NCI-H1092 treated with DMSO at 0.1 percent for 48 hours (cell line): ENCODE results near the gene PIAS1.
"Not testable (repeated sequence)": the region's sequence is repeated elsewhere in the genome, so short reads cannot be mapped to it uniquely, and the experiment has no call there.

Source experiments
- DNase-seq: peaks from one replicate; lab custom pipeline; 2025; lab: John Stamatoyannopoulos, UW

The PIAS1 gene

DNA sequence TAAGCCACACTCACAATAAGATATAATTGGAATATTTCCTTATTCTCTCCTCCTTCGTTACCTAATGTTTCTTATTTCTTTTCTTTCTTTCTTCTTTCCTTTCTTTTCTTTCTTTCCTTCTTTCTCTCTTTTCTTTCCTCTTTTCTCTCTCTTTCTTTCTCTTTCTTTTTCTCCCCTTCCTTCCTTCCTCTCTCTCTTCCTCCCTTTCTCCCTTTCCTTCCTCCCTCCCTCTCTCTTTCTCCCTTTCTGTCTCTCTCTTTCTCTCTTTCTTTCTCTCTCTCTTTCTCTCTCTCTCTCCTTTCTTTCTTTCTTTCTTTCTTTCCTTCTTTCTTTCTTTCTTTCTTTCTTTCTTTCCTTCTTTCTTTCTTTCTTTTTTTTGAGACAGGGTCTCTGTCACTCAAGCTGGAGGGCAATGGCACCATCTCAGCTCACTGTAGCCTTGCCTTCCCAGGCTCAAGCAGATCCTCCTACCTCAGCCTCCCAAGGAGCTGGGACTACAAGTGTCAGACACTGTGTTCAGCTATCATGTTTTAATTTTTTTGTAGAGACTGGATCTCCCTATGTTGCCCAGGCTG is 19.3 kb upstream of the PIAS1 start:
- DNase-seq = no peak

DNA sequence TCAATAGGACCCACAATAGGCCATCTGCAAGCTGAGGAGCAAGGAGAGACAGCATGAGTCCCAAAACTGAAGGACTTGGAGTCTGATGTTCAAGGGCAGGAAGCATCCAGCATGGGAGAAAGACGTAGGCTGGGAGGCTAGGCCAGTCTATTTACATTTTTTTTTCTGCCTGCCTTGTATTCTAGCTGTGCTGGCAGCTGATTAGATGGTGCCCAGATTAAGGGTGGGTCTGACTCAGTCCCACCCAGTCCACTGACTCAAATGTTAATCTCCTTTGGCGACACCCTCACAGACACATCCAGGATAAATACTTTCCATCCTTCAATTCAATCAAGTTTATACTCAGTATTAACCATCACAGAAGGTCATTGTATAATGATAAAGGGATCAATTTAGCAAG is 15.9 kb upstream of the PIAS1 start:
- DNase-seq = no peak

DNA sequence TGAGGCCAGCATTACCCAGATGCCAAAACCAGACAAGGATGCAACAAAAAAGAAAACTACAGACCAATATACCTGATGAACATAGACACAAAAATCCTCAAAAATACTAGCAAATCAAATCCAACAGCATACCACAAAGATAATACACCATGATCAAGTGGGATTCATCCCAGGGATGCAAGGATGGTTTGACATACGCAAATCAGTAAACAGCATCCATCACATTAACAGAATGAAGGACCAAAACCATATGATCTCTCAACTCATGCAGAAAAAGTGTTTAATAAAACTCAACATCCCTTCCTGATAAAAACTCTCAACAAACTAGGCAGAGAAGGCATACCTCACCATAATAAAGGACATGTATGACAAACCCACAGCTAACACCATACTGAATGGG is 14.0 kb upstream of the PIAS1 start:
- no peak for DNase-seq

DNA sequence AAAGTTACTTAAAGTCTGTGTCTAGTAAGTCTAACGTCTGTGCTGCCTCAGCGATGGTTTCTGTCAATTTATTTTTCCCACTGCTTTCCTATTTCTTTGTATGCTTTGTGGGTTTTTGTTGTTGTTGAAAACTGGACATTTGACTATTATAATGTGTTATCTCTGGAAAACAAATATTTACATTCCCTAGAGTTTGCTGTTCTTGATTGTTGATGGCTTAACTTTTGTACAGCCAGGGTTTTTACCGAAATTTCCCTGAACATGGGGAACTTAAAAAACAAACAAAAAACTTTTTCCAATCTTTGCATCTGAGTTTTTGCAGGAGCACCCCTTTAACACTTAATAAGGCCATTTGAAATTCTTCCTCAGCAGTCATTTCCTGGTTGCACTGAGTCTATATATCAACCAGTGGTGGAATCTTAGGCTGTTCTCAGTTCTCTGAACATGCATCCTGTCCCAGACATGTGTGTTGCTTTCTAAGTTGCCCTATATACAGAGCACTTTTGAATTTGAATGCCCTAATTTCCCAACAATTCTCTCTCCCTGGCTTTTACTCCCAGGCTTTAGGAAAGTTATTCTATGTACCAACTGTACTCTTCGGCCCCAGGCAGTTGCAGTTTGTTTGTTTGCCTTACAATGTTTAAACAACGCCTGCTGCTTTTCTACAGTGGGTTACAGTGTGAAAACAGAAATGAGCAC is 11.8 kb upstream of the PIAS1 start:
- DNase-seq = no peak

DNA sequence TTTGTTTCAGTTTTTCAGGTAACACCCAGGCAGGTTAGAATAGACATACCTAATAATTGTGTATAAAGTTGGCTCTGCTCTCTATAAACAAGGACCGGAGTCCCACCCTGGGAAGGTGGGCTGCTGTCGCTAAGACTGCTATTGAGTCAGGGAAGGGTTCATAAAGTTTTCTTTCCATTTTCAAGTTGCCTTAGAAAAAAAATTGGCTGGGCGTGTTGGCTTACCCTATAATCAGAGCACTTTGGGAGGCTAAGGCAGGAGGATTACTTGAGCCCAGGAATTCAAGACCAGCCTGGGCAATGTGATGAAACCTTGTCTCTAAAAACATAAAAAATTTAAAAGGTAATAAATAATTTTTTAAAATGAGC is 11.3 kb upstream of the PIAS1 start:
- no peak for DNase-seq

DNA sequence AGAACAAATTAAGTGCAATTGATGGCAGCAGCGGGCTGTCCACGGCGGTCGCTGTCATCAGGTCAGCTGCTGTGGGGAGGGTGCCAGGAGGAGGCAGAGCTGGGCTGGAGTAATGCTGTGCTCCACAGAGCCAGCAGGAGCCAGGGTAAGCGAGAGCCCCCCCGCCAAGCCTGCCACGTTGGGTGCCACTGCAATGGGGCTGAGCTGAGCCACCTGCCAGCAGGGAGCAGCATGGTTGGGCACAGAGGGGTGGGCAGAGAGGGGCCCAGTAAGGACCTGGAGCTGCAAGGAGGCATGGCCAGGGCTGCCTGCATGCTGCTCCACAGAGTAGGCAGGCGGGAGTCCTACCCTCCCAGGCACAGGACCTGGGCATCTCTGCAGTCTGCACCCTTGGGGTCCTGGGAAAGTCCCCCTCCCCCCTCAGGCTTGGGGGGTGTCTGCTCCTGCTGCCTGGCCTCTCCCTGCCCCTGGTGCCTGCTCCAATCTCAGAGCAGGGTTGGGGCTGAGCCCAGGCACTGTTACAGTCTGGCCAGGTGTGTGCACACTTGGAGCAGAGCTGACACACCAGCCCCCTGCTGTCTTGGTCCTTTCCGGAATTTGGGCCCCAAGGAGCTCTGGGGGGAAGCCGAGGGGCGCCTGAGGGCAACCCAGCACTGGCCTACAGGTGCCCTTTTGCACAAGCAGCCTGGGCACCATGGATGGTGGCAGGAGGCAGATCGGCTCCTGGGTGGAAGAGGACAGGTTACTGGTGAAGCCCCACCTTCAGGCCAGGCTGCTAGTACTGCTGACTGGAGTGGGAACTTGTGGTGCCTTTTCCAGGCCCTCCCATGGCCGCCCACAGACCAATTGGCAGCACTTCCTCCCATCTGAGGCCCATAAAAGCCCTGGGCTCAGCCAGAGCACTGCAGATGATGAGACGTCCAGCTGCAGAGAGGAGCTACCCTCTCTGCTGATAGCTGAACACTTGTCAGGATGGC is 8.5 kb upstream of the PIAS1 start:
- no peak for DNase-seq

DNA sequence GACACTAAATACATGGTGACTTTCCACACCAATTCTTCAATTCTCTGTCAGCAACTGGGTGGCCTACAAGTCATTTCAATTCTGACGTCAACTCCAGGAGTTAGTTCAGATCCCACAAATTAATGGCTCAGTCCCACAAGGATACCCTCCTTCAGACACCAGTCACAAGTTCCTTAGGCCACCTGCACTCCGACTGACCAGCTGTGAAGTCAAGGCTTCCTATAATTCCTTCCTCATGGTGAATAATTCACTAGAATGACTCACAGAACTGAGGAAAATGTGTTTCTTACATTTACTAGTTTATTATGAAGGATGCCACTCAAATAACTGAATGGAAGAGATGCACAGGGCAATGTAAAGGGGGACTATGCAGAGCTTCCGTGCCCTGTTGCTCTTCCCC is 6.3 kb upstream of the PIAS1 start:
- no peak for DNase-seq

DNA sequence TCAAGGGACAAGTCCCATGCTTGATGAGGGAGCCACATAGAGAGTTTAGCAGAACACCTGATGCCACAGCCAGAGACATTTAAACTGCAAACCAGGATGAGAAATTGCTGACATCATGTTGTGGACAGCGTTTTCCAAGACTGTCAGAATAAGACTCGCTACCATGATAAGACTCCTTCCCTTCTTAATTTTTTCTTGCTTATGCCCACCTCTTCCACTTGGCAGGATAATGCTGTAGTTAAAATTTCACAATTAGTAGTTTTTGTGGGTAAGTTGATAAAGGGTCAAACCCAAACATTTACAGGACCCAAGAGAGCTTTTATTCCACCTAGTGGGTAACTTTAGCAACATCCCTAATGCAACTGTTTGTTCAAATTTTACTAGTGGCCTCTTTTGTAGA is 3.0 kb upstream of the PIAS1 start:
- DNase-seq = no peak

DNA sequence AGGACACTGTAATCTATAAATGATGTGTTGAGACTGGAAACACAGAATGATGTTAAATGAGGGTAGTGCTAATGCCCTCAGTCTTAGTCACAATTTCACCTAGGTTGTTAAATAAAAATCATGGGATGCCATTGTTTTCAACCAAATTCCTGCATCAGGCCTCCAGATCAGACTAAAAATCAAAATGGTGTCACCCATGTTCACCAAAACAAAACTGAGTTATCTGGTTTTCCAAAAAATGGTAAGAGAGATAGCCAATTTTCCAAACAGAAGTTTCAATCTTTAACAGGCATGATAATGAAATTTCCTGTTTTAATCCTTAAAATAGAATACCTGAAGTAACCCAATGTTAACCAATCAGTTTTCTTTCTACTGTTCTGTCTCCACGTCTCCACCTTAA is 2.2 kb upstream of the PIAS1 start:
- DNase-seq = no peak

DNA sequence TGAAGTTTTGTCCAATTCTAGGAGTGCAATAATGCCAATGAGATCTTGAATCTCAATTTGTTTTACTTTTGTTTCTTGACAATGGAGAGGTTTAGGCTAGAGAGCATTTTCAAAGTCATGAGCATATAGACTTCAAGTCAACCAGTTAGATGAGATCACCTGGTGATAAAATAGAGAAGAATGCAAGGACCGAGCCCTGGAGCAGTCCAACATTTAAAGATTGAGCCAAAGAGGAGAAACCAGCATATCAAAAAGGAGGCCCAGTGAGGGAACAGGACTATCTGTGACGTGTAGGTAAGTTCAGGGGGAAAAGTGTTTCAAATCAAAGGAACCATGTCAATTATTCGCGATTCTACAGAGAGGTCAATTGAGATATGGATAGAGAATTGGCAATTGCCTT is 1.7 kb upstream of the PIAS1 start:
- DNase-seq = no peak

DNA sequence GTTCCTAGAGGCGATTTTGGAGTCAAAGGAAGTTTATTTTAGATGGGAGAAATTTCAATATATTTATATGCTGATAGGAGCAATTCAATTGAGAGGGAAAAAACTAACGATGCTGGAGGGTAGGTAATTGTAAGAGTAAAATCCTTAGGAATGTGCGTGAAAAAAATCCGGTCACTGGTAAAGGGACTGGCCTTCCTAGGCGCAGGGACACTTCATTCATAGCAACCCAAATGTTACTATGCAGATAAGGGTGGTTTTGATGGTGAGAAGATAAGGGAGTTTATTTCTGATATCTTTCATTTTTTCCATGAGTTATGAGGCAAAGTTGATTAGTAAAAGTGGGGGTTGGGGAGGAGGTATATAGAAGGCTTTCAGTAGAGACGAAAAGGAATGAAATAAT is 1.1 kb upstream of the PIAS1 start:
- DNase-seq = no peak

DNA sequence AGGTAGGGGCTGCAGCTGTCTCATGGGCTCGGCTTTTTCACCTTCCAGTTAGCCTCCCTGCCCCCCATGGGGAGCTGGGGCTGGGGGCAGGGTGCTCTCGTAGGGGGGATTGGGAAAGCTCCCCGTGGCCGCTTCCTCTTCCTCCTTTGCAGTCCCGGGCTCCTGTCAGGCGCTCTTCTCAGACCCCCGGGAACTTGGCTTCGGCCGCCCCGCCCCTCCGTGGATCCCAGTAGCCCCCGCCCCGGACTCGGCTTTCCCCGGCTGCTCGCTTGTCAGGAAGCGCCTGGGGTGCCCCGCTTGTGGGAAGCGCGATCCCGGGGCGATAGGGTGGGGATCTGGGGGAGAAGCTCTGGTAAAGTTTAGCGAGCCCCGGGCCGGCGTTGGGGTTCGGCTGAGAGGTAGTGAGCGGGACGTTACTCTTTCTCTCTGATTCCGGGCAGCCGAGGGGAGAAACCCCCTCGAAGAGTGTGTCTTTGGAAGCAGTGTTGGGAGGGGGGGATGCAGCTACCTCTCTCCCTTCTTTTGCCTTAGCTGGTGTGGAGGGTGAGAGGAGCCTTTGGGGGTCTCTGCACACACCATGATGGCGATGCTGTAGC is 611 bp downstream of the PIAS1 start:
- peak; percentile 48 for DNase-seq

DNA sequence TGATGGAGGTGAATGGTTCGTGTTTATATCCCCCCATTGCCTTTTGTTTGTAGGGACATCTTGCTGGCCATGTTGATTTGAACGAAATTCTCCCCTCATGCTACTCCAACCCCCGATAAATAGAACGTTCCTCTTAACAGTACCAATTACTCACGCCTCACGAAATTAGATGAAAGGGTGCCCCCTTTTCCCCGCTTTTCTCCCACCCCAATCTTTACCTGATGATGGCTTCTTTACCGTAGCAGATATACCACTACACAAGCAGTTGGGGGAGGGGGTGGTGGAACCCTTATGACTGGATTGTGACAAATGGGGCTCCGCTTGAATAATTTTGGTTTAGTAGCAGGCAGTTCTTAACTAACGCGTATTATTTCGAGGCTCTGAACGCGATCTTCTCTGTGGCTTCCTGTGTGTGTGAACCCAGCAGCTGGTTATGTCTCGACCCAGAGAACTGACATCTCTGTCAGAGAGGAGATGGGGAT is 1.1 kb downstream of the PIAS1 start:
- peak; percentile 16 for DNase-seq

DNA sequence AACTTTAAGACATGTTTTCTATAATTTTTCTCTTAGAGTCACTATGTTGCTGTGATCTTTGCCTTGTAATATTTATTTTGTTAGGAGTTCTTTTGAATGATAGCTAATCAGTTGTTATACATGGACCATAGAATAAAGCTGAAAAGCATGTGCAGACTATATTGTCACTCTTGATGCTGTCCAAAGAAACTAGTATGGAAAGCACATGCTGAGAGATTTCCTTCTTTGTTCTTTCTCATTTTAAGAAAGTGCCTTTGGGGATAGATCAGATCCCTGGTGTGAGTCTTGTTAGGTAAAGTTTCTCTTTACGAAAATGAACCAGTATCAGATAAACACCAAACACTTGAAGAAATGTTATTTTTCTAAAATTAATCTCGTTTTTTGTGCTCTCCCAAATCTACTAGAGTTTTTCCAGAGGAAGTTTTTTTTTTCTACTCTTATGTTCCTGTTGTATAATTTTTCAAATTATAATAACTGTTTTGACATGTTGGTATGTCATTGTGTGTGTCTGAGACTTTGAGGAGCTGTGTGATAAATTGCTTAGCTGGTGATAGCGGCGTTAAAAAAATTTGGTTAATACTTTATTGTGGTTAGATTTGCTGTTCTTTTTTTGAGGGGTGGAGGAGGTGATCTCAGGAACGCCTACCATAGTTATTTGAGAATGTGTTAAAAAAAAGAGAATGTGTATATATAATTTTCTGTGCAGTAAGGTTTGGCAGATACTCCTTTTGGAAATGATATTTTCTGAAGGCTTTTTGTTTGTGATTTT is 2.2 kb downstream of the PIAS1 start:
- DNase-seq = no peak

DNA sequence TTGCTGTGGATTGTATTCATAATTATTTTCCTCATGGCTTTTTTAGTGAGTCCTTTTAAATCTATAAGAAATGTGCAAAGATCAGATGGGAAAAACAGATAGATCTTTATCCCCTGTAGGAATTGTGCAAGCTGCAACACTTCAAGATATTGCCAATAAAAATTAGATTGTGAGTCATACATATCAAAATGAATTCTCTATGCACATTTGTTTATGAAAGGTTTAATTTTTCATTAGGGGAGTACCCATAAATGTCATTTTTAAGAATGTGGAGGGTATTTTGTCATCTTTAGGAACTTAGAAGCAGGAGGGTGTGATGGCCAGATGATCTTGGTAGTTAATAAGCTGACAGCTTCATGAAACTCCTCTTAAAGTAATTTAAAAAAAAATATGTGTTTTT is 2.9 kb downstream of the PIAS1 start:
- no peak for DNase-seq

DNA sequence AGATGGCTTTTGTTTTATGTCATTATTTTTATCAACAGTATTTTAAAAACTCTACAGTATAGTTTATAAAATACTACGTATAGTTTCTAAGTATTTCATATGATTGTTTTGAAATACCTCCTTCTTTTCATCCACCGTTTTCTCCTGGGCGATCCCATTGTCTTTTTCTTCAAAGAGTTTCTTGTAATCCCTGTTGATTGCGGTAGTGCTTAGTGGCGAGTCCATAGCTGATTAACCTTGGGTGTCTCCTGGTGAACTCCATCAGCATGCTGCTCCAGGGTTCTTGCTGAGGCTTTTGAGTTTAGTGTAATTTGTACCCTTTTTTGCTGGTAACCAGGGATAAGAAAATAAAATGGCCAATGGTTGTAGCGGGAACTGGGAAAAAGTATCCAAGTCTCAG is 3.6 kb downstream of the PIAS1 start:
- no peak for DNase-seq

DNA sequence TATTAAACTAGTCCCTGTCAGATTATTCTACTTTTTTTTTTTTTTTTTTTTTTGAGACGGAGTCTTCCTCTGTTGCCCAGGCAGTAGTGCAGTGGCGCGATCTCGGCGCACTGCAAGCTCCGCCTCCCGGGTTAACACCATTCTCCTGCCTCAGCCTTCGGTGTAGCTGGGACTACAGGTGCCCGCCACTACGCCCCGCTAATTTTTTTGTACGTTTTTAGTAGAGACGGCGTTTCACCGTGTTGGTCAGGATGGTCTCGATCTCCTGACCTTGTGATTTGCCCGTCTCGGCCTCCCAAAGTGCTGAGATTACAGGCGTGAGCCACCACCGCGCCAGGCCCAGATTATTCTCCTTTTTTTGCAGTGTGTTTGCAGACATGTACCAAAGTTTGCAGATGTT is 4.9 kb downstream of the PIAS1 start:
- DNase-seq = not testable (repeated sequence)

DNA sequence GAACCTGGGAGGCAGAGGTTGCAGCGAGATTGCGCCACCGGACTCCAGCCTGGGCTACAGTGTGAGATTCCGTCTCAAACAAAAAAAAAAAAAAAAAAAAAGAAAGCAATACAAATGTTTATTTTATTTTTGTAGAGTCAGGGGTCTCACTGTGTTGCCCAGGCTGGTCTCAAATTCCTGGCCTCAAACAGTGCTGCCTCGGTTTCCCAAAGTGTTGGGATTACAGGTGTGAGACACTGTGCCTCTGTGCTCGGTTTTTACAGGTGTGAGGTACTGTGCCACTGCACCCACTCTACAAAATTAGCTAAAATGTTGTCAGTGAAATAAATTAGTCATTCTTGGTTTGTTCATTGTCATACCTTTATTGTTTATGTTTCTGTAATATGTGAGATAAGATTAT is 5.5 kb downstream of the PIAS1 start:
- no peak for DNase-seq

DNA sequence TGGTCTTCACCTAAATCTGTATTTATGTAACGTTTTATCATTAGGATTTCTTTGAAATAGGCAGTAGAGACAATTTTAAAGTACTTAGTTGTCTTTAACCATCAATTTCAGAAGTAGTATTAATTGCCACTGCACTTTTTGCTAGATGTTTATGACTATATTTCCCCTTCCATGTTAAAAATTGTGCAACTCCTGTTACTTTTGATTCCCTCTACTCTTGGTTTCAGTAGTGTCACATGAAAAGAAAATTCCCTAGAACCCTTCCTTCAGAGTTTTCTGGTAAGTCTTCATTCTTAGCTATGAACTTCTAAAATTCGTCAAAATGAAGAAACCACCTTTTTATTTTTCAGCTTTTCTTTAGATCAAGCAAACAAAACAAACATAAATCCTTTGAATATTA is 7.1 kb downstream of the PIAS1 start:
- DNase-seq = no peak

DNA sequence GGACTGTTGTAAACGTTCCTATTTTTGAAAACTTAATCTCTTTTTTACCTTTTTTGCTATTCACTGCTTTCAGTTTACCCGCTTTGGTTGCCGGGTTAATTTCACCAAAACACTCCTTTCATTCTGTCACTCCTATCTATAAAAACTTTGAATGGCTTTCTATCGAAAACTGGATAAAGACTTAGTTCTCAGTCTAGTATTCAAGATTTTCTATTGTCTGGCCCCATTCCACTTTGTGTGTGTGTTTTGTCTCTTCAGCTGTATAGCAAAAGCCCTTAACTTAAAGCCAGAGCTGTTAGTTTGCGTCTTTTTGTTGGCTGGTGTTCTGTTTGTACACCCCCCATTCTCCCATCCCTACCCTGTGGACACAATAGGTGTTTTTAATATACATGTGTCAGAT is 7.5 kb downstream of the PIAS1 start:
- DNase-seq = no peak

DNA sequence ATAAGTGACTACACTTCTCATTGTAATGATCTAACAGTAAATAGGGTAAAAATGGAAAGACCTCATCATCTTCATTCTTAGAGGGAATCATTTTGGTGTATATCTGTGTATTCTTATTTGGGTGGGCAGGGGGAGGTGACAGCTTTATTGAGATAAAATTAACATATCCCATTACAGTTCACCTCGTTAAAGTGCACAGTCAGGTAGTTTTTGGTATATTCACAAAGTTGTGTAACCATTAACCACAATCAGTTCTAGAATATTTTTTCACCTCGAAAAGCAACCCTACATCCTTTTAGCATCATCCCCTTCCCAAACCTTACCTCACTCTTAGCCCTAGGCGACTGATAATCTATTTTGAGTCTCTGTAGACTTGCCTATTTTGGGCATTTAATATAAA is 8.1 kb downstream of the PIAS1 start:
- no peak for DNase-seq

DNA sequence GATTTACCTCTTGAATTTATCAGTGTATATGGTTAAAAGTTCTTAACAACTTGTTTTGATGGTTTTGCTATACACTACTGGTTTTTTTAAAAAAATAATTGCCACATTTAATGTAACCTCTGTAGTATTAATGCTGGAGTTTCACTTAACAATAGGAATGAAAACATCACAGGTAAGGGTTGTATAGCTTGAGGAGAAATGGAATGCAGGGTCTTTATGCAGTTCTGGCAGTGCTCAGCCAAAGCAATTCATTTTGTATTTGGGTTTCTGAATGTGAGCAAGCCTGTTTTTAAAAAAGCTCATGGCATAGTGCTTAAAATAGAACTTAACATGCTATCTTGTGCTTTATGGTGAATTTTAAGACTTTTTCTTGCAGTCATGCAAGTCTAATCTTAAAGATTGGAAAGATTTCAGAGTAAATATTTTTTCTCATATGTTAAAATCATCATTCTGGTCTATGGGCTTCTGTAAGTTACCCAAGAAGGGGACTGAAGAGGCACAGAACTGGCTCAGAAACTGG is 8.9 kb downstream of the PIAS1 start:
- DNase-seq = no peak
